T47D (cell line): ENCODE measurements around the gene DIPK1B.

ENCODE experiments used
- DNase-seq, 2 experiments: peaks; one replicate each; pipeline versions ENCODE4 v3.0.0 to v3.0.0-alpha.2; 2011 to 2012; ENCODE audit warnings: low read depth in 1 of 2, low spot score in 1 of 2
- JUND ChIP-seq: IDR thresholded peaks from 2 replicates; pipeline ENCODE4 v1.6.1; 2012; ENCODE audit warnings: low read depth
- in situ Hi-C: cut with HindIII; loops from 2 replicates; pipeline ENCODE4 v1.10.0; 2016; ENCODE audit warnings: low sequenced_read_pairs, low pct_unique_long_range_greater_than_20kb

DIPK1B gene

DNA sequence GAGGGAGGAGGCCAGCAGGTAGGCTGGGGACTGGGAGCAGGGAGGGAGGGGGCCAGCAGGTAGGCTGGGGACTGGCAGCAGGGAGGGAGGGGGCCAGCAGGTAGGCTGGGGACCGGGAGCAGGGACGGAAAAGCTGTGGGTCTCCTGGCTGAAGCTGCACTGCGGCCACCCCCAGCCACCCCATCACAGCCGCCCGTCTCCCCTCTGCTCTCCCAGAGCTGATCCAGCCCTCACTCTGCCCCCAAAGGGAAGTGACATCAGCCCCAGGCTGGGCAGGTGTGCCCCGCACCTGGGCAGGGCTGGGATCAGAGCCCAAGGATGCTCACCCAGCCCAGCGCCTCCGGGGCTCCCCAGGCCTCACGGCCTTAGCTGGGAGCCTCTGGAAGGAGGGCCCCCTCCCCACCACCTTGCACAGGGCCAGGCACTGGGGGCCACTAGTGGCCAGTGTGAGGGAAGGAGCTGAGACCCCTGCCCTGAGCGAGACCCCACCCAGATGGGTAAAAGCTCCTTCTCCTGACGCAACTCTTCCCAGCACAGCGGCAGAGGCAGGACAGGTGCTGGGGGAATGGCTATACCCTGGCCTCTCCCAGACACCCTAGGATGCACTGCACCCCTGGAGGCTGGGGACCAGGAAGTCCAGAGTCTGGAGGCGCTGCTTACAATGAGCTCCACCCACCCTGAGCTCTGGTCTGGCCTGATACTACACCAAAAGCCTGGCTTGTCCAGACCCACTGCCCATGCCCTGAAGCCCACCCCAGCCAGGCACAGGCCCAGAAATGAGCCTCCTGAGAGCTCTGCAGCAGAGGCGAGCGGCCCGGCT, 36.7 kb upstream of the DIPK1B start:
- TF ChIP-seq JUND: no peak
- no peak for DNase-seq
- in situ Hi-C loops: no loop called here

DNA sequence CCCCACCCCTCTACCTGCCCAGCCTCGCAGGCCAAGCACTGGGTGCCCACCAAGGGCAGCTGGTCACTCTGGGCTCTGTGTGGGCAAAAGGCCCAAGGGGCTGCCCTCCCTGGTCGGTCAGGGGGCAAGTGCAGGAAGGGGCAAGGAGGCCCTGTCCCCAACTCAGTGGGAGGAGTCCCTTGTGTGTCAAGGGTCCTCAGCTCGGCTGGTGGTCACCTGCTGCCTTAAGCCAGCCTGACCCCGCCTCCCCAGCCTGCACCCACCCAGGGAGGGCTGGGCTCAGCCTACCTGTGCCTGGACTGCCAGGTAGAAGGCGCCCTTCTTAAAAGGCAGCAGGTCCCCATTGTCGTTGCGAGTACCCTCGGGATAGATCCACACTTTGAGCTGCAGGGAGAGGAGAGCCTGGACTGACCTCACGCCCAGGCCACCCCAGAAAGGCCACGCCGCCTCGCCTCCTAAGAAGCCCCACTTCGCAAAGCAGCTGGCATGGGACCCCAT, 36.0 kb upstream of the DIPK1B start:
- no peak for DNase-seq
- in situ Hi-C loops: no loop called here
- TF ChIP-seq JUND: no peak

DNA sequence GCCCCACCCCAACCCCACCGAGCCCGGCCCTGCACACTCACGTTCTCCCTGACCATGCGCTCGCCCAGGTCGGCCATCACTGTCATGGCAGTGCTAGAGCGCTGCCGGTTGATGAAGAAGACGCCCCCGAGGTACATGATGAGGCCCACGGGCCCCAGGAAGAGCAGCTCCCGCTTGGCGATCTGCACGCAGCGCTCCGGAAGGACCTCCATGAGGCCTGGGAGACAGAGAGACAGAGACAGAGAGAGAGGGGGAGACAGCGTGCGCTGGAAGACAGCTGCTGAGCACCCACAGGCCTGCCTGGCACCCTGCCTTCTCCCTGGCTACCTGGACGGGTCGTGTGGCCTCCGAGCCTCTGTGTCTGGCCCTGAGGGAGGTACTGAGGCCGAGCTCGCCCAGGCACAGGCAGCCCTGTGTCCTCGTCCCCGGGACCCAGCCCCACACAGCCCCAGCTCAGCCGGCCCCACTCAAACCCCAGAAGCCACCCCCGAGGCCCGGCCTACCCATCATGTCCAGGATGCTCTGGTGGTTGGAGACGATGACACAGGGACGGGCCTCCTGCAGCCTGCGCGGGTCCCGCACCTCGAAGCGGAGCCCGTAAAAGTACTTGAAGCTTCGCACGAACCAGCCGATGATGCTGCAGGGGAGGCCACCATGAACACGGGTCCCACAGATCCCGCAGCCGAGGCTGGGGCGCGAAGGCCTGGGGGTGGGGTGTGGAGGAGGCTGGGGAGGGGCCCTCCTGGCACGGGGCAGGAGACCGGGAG, 35.3 kb upstream of the DIPK1B start:
- in situ Hi-C loops: no loop called here
- no peak for DNase-seq
- TF ChIP-seq JUND: no peak

DNA sequence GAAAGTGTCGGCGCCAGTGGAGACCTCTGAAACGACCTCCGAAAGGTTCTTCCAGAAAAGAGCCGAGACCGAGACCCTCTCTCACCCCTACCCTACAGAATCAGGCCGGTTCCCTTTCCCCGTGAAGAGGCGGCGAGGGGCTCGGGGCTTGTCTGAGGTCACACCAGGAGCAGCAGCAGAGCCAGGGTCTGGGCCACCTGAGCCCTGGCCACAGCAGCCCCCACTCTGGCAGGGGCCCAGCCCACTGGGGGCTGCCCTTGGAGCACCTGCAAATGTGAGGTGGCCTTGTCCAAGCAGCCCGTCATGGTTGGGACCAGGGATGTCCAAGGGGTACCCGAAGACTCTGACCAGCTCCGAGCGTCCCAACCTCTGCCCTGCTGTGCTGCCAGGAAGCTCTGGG, 34.3 kb upstream of the DIPK1B start:
- no peak for TF ChIP-seq JUND
- no peak for DNase-seq
- in situ Hi-C loops: no loop called here

DNA sequence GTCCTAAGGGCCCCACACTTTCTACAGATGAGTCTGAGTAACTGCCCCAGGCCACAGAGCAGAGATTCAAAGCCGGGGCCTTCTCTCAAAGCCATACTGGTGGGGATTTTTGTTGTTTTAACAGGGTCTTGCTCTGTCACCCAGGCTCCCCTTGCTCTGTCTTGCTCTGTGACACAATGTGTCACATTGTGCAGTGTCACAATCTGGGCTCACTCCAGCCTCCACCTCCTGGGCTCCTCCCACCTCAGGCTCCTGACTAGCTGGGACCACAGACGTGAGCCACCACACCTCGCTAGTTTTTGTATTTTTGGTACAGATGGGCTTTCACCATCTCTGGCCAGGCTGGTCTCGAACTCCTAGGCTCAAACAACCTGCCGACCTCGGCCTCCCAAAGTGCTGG, 33.7 kb upstream of the DIPK1B start:
- in situ Hi-C loops: no loop called here
- no peak for TF ChIP-seq JUND
- no peak for DNase-seq

DNA sequence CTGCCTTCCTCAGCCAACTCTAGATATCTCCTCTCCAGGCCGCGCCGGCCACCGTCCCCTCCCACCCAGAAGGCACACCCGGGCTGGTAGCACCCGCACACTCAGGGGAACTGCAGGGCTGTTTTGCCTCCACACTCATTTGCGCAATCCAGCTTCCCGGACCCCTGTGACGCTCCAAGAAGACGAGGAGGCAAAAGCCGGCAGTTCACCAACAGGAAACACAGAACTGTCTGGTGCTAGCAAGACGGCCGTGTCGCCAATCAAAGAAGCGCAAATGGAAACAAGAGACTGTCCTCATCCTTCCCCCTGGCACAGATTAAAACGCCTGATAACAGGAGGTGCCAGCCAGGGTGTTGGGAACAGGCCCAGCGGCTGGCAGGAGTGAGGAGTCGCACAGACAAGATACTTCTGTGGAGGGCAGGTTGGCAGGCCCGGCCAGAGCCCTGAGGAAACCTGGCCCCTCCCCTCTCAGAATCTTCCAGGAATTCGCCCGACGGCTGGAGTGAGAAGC, 32.9 kb upstream of the DIPK1B start:
- in situ Hi-C loops: no loop called here
- DNase-seq: peak; percentile 71 to 82

DNA sequence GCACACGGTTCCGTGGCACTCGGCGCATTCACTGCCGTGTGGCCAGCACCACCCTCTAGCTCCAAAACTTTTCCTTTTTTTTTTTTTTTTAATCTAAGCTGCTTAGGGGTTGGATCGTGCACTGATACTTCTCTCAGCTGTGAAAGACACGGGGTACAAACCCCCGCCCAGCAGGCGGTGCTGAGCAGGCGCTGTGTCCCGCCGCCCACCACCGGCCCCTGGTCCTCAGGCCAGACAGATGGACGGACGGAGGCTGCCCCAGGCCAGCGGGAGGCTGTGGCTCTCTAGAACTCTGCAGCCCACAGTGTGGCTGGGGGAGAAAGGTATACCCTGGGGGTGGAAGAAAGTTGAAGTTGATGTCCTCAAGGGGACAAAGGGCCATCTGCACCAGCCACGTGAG, 31.3 kb upstream of the DIPK1B start:
- TF ChIP-seq JUND: no peak
- no peak for DNase-seq
- in situ Hi-C loops: no loop called here

More for the DNA sequence above, 32.9 kb upstream of the DIPK1B start:
- TF ChIP-seq JUND: no peak

DNA sequence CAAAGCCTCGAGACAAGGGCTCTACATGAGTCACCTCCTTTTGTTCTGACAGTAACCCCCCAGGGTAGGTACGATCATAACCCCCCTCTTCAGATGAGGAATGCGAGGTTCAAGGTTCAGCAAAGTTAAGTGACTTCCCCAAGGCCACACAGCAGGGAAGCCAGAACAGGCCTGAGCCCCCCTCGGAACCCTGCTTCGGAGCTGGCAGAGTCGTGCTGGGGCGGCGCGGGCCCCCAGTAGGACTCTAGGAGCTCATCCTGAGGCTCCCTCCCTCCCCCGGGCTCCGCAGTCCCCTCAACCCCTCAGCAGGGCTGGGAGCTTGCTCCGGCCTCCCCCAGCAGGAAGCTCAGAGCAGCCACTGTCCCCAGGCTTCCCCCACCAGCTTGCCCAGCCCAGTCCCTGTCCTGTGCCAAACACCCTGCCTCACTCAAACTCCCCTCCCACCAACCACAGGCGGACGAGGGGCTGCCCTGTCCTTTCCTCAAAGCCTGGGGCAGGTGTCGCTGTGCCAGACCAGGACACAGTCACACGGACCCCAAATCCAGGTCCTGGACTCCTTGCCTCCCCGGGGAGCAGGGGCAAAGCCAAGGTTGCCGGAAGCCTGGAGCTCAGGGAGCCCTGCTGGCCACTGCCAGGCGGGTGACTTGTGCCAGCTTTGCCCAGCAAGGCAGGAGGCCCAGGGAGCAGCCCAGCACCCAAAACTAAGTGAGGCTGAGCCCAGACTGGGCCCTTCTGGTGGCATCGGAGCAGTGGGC, 30.2 kb upstream of the DIPK1B start:
- in situ Hi-C loops: no loop called here
- no peak for DNase-seq
- TF ChIP-seq JUND: no peak

DNA sequence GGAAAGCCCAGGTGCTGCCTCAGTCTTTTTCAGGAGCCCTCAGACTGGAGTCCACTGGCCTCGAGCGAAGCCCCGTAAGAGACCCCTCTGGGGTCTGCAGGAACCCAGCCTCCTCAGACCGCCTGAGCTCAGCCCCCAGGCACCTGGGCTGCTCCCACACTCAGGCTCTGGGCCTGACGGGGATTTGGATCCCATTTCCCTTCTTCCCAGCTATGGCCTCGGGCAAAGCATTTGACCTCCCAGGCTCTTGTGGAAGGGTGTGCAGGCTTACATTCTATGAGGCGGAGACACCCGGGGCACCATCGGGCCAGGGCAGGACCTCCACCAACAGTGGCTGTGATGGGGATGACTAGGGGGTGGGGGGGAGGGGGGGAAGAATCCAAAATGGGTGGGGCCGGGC, 29.7 kb upstream of the DIPK1B start:
- no peak for TF ChIP-seq JUND
- in situ Hi-C loops: no loop called here

DNA sequence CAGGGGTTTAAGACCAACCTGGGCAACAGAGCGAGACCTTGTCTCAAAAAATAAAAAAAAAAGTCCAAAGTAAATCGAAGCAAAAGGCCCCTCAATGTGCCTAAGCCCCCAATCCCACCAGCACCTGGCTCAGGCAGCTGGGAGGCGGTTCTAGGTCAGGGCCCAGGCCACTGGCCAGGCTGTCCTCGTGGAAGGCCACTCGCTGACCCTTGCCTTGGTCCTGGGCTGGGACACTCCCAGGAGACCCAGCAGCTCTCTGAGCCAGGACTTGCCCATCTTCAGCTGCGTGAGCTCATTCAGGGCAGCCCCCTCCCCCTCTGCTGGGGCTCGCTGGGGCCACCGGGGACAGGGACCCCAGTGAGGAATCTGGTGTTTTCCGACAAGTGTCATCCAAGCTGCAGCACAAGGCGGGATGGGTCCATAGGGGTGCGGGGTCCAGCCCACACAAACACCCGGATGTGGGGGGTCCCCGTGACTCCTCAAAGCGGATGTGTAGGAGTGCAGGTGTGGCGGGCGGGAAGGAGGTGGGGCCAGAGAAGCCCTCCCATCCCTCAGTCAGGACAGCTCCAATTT, 29.1 kb upstream of the DIPK1B start:
- no peak for TF ChIP-seq JUND
- no peak for DNase-seq

More for the DNA sequence above, 29.7 kb upstream of the DIPK1B start:
- DNase-seq: no peak

DNA sequence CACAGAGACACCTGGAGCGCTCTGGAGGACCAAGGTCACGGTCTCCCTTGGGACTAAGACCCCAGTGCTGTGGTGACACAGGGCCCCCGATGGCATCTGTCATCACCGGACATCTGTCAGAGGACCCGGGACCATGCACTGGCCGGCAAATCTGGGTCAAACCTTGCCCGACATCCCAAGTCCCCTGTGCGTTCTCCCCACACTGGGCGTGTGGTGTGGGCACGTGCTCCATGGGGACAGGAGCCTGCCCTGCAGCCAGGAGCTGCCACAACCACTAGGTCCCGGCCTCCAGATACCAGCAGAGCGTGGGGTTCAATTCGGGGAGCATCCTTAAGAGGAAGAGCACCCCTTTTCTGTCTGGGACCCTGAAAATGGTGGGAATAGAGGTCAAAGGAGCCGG, 28.6 kb upstream of the DIPK1B start:
- TF ChIP-seq JUND: no peak
- in situ Hi-C loops: no loop called here
- DNase-seq: no peak

More for the DNA sequence above, 29.1 kb upstream of the DIPK1B start:
- in situ Hi-C loops: no loop called here

DNA sequence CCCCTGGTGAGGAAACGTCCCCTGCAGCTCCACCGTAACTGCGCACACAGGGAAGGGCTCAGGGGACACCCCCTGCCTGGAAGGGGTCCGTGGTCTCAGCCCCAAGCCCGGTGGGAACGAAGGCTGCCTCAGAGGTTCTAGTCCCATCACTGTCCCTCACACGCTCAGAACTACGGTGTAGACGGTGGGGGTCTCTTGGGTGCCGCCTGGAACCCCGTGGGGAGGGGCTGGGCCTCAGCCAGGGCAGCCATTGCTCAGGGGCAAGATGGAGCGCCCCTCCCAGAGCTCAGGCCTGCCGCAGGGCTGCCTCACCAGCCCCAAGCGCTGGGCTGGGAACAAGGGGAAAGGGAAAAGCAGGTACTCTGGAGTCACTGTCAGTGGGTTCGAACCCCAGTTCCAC, 28.0 kb upstream of the DIPK1B start:
- in situ Hi-C loops: no loop called here
- no peak for DNase-seq
- TF ChIP-seq JUND: no peak
